Neural progenitor cell (in vitro differentiated cells): ENCODE data around the gene SSX4.

ENCODE experiments used
- EZH2 ChIP-seq: fragments of 200-600 bp; sonication (generic); IDR thresholded peaks from 2 replicates; pipeline ENCODE4 v1.6.1; 2017; ENCODE audit warnings: antibody characterized with exemption, mild to moderate bottlenecking, moderate library complexity
- EZH2phosphoT487 ChIP-seq: fragments of 200-600 bp; sonication (generic); IDR thresholded peaks from 2 replicates; pipeline ENCODE4 v1.6.1; 2017; ENCODE audit warnings: antibody characterized with exemption
- TF ChIP-seq, protein P1 (sequence below): fragments of 200-600 bp; sonication (generic); IDR thresholded peaks from 2 replicates; pipeline ENCODE4 v1.5.1; 2017; ENCODE audit warnings: antibody characterized with exemption, mild to moderate bottlenecking

- no peak for TF ChIP-seq EZH2
- TF ChIP-seq, protein P1, sequence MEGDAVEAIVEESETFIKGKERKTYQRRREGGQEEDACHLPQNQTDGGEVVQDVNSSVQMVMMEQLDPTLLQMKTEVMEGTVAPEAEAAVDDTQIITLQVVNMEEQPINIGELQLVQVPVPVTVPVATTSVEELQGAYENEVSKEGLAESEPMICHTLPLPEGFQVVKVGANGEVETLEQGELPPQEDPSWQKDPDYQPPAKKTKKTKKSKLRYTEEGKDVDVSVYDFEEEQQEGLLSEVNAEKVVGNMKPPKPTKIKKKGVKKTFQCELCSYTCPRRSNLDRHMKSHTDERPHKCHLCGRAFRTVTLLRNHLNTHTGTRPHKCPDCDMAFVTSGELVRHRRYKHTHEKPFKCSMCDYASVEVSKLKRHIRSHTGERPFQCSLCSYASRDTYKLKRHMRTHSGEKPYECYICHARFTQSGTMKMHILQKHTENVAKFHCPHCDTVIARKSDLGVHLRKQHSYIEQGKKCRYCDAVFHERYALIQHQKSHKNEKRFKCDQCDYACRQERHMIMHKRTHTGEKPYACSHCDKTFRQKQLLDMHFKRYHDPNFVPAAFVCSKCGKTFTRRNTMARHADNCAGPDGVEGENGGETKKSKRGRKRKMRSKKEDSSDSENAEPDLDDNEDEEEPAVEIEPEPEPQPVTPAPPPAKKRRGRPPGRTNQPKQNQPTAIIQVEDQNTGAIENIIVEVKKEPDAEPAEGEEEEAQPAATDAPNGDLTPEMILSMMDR, result no peak
- TF ChIP-seq EZH2phosphoT487, result no peak
These were observed 25.7 kb upstream of the SSX4 start for GRCh38 chrX:48357681-48358080.
